Neuron (in vitro differentiated cells): Measurements from ENCODE around the gene RBSN.

Experiments
- H2AFZ ChIP-seq: one replicate; pipeline ENCODE4 v1.6.1; 2013; ENCODE audit warnings: low read depth, mild to moderate bottlenecking, inconsistent platforms, low read length, moderate library complexity
- H3K27me3 ChIP-seq: one replicate; pipeline ENCODE4 v1.6.1; 2013; ENCODE audit warnings: low read length; ENCODE audit not compliant: insufficient read depth
- H3K36me3 ChIP-seq: one replicate; pipeline ENCODE4 v1.6.1; 2013; ENCODE audit warnings: low read length; ENCODE audit not compliant: insufficient read depth
- H3K4me1 ChIP-seq: one replicate; pipeline ENCODE4 v1.6.1; 2013; ENCODE audit warnings: low read length; ENCODE audit not compliant: insufficient read depth
- H3K4me3 ChIP-seq: 2 replicates; pipeline ENCODE4 v1.5.1; 2013; ENCODE audit warnings: mild to moderate bottlenecking, low read length, moderate library complexity
- H3K9me3 ChIP-seq: one replicate; pipeline ENCODE4 v1.6.1; 2013; ENCODE audit warnings: low read length

Gene RBSN

GRCh38 chr3:15113471-15113870 is 14.5 kb upstream of the RBSN start:
- H3K9me3 ChIP-seq, result no peaks in the 10 kb centered on the region
- H2AFZ ChIP-seq, result no peak overlapping the region
- H3K36me3 ChIP-seq, result no peaks in the 10 kb centered on the region
- H3K4me3 ChIP-seq, result no peak overlapping the region
- peaks cover 18% of the 10 kb centered on the region for H3K27me3 ChIP-seq
- H3K4me1 ChIP-seq, result no peaks in the 10 kb centered on the region

- Histone ChIP-seq H3K4me1 (no peaks in the 10 kb centered on the region), H3K4me3 (no peak overlapping the region), H3K36me3 (no peaks in the 10 kb centered on the region), H3K9me3 (no peaks in the 10 kb centered on the region), H3K27me3 (peaks cover 7% of the 10 kb centered on the region), H2AFZ (no peak overlapping the region)
Observed at GRCh38 chr3:15112011-15112410, 13.1 kb upstream of the RBSN start.

- Histone ChIP-seq H3K4me1 (no peaks in the 10 kb centered on the region), H2AFZ (no peak overlapping the region), H3K36me3 (no peaks in the 10 kb centered on the region), H3K4me3 (no peak overlapping the region), H3K9me3 (no peaks in the 10 kb centered on the region), H3K27me3 (peaks cover 4% of the 10 kb centered on the region)
Observed at GRCh38 chr3:15110206-15110605, 11.3 kb upstream of the RBSN start.

- Histone ChIP-seq H3K4me1 (no peaks in the 10 kb centered on the region), H3K4me3 (no peak overlapping the region), H3K9me3 (no peaks in the 10 kb centered on the region), H2AFZ (no peak overlapping the region), H3K27me3 (peaks cover 4% of the 10 kb centered on the region), H3K36me3 (no peaks in the 10 kb centered on the region)
Observed at GRCh38 chr3:15108869-15109268, 9.9 kb upstream of the RBSN start.

DNA sequence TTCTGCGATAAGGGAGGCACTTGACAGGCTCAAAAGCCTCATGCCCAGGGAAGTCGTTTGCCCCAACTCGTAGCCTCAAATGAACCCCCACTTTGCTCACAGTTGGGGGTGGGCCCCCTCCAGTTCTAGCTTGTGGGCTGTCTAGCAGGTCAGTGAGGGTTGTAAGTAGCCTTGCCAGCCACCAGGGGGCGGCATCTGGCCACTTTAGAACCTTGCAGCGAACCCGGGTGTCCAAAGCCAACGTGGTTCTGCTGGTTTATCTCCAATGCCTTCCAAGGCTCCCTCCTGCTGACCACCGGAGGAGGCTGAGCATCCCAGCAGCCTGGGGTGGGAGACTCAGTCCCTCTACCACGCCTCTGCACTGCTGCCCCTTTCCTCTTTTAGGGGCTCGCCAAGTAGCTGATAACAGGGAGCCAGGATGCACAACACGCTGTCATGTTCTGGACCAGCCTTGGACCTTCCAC is 9.2 kb upstream of the RBSN start:
- H2AFZ ChIP-seq, result no peak overlapping the region
- H3K9me3 ChIP-seq, result no peaks in the 10 kb centered on the region
- no peak overlapping the region for H3K4me3 ChIP-seq
- H3K27me3 ChIP-seq, result peaks cover 4% of the 10 kb centered on the region
- peaks cover 2% of the 10 kb centered on the region for H3K4me1 ChIP-seq
- no peaks in the 10 kb centered on the region for H3K36me3 ChIP-seq

DNA sequence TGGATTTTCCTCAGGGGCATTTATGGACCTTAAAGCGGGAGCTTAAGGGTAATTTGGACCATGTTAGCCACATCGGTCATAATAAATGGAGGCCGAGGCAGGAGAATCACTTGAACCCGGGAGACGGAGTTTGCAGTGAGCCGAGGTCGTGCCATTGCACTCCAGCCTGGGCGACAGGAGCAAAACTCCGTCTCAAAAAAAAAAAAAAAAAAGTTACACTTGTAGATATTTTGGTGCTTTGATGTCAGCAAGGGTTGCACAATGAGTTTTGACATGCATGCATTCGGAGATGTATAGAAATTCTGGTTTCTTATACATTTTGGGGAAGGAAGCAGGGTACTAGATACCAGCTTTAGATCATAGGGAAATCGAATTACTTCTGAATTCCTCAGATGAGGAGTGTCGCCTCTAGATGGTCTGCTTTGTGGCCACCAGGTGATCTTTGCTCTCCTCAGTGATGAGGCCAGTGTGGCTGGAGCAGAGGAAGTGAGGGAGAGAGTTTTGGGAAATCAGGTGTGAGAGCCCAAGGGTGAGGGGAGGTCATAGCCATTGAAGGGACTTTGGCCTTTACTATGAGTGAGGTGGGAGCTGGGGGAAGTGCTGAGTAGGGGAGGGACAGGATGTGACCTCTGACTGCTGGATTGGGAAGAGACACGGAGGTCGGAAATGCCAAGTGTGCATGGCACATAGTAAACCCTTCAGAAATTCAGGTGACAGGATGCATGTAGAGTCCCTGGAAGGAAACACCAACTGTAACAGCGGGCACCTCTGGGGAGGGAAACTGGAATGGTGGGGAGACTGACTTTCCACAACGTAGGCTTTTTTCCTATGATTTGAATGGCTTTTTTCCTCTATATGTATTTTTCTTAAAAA is 8.4 kb upstream of the RBSN start:
- Histone ChIP-seq H3K4me1 (peaks cover 3% of the 10 kb centered on the region), H3K9me3 (no peaks in the 10 kb centered on the region), H3K27me3 (peaks cover 4% of the 10 kb centered on the region), H3K4me3 (no peak overlapping the region), H2AFZ (no peak overlapping the region), H3K36me3 (no peaks in the 10 kb centered on the region)

DNA sequence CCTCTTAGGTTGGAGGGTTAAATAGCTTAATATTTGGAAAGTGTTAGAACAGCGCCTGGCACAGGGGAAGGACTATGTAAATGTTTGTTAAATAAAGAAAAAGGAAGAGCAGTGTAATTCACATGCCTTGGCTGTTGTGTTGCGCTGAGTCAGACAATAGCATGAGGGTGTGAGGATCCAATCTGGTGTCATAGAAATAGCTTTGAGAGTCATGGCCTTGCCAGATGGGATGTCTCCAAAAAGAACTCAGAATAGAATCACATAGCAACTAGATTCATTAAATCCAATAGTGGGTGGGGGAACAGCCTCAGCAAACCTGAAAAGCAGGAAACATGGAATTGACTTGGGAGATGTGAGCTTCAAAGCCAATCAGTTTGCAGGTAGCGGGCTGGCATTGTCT is 3.9 kb upstream of the RBSN start:
- H3K9me3 ChIP-seq, result no peaks in the 10 kb centered on the region
- no peak overlapping the region for H2AFZ ChIP-seq
- peaks cover 13% of the 10 kb centered on the region for H3K4me1 ChIP-seq
- no peak overlapping the region for H3K4me3 ChIP-seq
- no peaks in the 10 kb centered on the region for H3K36me3 ChIP-seq
- no peaks in the 10 kb centered on the region for H3K27me3 ChIP-seq

GRCh38 chr3:15102256-15102655 is 3.3 kb upstream of the RBSN start:
- Histone ChIP-seq H3K4me3 (no peak overlapping the region), H3K9me3 (no peaks in the 10 kb centered on the region), H3K27me3 (no peaks in the 10 kb centered on the region), H3K36me3 (no peaks in the 10 kb centered on the region), H2AFZ (no peak overlapping the region), H3K4me1 (peaks cover 17% of the 10 kb centered on the region)

DNA sequence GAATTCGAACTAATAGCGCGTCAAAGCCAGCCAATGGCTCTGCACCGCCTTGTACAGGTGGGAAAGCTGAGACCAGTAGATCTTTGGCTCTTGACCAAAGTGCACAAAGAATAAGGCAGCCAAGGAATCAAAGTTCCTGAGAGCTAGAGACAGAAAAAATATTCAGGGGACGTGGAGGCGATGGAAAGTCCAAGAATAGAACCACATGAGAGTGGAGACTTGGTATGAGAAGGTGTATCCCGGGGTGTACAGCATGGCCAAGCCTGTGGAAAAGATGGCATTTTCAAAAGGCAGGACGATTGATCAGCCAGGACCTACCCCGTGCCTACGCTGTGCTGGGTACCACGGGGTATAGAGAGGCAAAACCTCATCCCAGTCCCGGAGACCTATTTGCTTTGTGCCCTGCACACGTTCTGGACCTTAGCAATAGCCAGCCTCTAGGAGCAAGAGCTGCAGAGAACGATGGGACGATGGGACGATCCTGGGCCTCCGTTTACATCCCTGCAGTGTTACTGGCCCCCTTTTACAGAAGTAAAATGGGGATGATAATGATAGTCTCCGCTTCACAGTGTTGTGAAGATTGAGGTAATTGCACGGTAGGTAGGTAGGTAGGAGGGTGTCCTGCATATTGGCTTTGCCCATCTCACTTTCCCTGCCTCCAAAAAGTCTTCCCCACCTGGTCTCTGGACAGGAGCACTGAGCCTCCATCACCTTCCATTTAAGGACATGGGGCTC is 583 bp upstream of the RBSN start:
- no peaks in the 10 kb centered on the region for H3K27me3 ChIP-seq
- peaks cover 18% of the 10 kb centered on the region for H3K36me3 ChIP-seq
- H3K4me1 ChIP-seq, result peaks cover 17% of the 10 kb centered on the region
- H3K4me3 ChIP-seq, result peak overlapping the region; percentile 73
- no peaks in the 10 kb centered on the region for H3K9me3 ChIP-seq
- H2AFZ ChIP-seq, result peak overlapping the region; percentile 66

GRCh38 chr3:15097891-15098290 is 1.1 kb downstream of the RBSN start:
- H3K9me3 ChIP-seq, result no peaks in the 10 kb centered on the region

DNA sequence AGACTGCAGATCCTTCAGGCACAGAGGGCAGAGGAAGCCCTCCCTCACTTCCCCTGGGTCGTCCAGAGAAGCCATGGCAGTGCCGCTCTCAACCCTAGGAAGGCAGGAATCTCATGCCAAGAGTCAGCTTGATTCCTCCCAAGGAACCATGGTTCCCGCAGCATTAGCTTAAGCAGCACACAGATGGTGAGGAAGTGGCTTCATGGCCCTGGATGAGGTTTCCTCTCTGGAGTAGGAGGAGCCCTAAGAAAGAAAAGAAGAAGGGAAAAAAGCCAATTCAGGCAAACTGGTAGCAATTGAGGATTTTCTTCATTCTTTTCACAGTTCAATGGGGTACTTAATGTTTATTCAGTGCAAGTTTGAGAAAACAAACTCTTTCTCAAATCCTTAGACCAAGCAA is 2.9 kb downstream of the RBSN start:
- H3K4me1 ChIP-seq, result peaks cover 14% of the 10 kb centered on the region
- H2AFZ ChIP-seq, result no peak overlapping the region
- H3K36me3 ChIP-seq, result peaks cover 38% of the 10 kb centered on the region
- H3K4me3 ChIP-seq, result no peak overlapping the region
- H3K27me3 ChIP-seq, result no peaks in the 10 kb centered on the region
- H3K9me3 ChIP-seq, result no peaks in the 10 kb centered on the region

More at GRCh38 chr3:15097891-15098290, 1.1 kb downstream of the RBSN start:
- peaks cover 31% of the 10 kb centered on the region for H3K36me3 ChIP-seq
- peak overlapping the region; percentile 73 for H3K4me3 ChIP-seq
- H3K4me1 ChIP-seq, result peaks cover 14% of the 10 kb centered on the region
- H2AFZ ChIP-seq, result no peak overlapping the region
- no peaks in the 10 kb centered on the region for H3K27me3 ChIP-seq

GRCh38 chr3:15094187-15094875 is 4.6 kb downstream of the RBSN start:
- H3K9me3 ChIP-seq, result no peaks in the 10 kb centered on the region
- H3K4me1 ChIP-seq, result peaks cover 8% of the 10 kb centered on the region
- peaks cover 49% of the 10 kb centered on the region for H3K36me3 ChIP-seq
- H2AFZ ChIP-seq, result no peak overlapping the region
- no peaks in the 10 kb centered on the region for H3K27me3 ChIP-seq
- no peak overlapping the region for H3K4me3 ChIP-seq

GRCh38 chr3:15092686-15093085 is 6.3 kb downstream of the RBSN start:
- Histone ChIP-seq H3K9me3 (no peaks in the 10 kb centered on the region), H3K27me3 (no peaks in the 10 kb centered on the region), H2AFZ (no peak overlapping the region), H3K4me3 (no peak overlapping the region), H3K36me3 (peaks cover 61% of the 10 kb centered on the region), H3K4me1 (peaks cover 3% of the 10 kb centered on the region)
